HG03575 (cell line): ENCODE measurements around the gene SLC4A3.

Experiments
- ATAC-seq: cut with Tn5 transposase; IDR thresholded peaks from one replicate; pipeline ENCODE4 v1.9.1; 2021; ENCODE audit not compliant: unreplicated experiment, insufficient number of reproducible peaks, low FRiP score; ENCODE audit errors: extremely low read depth

The SLC4A3 gene, protein sequence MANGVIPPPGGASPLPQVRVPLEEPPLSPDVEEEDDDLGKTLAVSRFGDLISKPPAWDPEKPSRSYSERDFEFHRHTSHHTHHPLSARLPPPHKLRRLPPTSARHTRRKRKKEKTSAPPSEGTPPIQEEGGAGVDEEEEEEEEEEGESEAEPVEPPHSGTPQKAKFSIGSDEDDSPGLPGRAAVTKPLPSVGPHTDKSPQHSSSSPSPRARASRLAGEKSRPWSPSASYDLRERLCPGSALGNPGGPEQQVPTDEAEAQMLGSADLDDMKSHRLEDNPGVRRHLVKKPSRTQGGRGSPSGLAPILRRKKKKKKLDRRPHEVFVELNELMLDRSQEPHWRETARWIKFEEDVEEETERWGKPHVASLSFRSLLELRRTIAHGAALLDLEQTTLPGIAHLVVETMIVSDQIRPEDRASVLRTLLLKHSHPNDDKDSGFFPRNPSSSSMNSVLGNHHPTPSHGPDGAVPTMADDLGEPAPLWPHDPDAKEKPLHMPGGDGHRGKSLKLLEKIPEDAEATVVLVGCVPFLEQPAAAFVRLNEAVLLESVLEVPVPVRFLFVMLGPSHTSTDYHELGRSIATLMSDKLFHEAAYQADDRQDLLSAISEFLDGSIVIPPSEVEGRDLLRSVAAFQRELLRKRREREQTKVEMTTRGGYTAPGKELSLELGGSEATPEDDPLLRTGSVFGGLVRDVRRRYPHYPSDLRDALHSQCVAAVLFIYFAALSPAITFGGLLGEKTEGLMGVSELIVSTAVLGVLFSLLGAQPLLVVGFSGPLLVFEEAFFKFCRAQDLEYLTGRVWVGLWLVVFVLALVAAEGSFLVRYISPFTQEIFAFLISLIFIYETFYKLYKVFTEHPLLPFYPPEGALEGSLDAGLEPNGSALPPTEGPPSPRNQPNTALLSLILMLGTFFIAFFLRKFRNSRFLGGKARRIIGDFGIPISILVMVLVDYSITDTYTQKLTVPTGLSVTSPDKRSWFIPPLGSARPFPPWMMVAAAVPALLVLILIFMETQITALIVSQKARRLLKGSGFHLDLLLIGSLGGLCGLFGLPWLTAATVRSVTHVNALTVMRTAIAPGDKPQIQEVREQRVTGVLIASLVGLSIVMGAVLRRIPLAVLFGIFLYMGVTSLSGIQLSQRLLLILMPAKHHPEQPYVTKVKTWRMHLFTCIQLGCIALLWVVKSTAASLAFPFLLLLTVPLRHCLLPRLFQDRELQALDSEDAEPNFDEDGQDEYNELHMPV

DNA sequence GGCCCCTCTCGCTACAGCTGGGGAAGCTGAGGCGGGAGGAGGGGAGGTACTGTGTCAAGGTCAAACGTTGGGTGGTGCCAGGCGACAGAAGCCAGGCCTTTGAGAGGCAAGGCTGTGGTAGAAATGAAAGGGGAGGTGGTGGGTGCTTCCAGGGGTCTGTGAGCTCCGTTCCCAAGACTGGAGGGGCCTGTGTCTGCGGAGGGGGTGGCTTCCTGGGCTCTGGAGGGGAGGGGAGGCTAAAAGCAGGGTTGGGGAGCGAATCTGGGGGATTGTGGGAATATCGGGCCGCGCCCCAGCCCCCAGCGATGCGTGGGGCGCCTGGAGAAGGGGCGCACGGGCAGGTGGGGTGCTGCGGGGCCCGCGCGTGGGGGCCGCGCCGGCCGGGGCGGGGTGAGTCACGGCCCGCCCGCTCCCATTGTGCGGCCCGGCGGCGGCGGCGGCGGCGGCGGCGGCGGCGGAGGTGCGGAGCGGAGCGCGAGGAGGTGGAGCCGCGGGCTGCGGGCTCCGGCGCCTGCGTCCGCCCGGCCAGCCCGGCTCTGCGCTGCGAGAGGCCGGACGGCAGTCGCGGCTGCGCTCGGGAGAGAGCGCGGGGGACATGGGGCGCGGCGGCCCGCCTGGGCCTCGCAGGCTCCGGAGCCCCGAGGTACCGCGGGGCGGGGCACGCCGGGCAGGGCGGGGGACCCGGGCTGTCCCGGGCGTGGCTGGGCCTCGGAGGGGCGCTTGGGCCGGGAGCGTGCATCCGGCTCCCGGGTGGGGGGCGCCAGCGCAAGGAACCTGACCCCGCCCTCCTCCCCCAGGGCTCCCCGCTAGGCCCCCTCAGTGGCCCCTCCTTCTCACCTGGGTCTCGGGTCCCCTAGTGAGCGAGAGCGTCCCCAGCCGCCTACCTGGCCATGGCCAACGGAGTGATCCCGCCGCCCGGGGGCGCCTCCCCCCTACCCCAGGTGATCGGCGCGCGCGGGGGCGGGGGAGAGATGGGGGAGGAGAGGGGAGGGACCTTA is at the start of gene SLC4A3:
Gene SLC4A3, plus strand, starts transcription at position 528 of the 998 bp plus-strand sequence. Its CDS starts 363 bp downstream, at position 891.
- no peak for ATAC-seq

DNA sequence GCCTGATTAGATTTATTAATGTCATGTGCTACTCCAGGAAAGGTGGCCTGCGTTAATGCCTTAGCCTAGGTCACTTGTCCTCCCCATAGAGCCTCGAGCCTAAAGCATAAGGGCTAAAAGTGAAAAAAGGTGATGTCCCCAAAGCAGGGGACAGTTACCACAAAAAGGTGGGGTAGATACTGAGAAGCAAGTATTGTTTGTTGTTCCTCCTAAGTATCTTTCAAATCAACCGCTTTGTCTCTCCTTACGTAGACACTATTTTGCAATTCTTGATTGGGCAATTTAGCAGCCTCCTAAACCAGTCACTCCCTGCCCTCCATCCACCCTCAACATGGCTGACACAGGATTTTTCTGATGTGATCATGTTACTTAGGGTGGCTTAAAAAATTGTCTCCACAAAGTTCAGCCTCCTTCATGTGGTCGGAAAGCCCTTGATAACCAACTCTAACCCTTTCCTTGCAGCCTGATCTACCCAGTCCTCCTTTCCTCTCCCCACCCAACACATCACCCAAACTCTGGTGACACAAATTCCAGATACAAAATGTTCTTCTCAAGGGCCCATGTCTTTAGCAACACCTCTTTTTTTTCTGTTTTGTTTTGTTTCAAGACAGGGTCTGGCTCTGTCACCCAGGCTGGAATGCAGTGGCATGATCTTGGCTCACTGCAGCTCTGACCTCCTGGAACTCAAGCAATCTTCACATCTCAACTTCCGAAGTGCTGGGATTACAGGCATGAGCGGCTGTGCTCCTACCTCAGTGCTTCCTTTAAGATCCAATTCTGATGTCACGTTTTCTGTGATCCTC is 48.4 kb upstream of the SLC4A3 start:
- ATAC-seq: no peak

DNA sequence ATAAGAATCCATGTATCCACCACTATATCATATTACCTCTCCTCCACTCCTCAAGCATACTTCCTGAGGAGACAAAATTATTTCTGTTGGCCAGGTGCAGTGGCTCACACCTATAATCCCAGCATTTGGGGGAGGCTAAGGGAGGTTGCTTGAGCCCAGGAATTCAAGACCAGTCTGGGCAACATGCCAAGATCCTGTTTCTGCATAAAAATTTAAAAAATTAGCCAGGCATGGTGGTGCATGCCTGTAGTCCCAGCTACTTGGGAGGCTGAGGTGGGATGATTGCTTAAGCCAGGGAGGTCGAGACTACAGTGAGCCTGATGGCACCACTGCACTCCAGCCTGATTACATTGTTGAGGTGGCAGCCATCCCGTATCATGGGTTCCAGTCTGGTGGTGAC is 46.1 kb upstream of the SLC4A3 start:
- ATAC-seq: no peak

DNA sequence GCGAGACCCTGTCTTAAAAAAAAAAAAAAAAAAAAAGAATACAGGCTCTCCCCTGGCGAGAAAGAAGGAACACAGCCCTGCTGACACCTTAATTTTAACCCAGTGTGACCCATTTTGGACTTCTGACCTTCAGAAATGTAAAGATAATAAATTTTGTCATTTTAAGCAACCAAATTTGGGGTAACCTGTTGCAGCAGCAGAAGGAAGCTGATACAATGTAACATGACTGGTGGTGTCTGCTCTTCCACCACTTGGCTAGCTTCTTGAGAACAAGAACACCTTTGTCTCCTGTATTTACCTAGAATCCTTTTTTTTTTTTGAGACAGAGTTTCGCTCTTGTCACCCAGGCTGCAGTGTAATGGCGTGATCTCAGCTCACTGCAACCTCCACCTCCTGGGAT is 36.3 kb upstream of the SLC4A3 start:
- ATAC-seq: no peak

DNA sequence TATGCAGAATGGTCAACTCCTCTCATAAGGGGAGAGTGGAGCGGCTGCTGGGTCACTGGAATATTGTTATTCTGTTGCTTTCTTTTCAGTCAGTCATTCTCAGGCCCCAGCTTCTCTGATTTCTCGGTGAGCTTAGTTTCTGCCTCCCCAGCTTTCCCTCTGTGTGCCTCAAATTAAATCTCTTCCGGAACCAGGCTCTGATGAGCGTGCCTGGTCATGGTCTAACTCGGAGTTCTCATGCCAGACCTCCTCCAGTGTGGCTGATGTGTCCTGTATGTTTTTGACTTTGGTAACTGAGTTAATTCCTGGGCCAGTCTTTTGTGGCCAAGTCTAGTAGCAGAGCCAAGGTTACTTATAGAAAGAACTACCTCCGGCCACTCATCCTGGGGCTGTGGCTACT is 34.7 kb upstream of the SLC4A3 start:
- no peak for ATAC-seq

DNA sequence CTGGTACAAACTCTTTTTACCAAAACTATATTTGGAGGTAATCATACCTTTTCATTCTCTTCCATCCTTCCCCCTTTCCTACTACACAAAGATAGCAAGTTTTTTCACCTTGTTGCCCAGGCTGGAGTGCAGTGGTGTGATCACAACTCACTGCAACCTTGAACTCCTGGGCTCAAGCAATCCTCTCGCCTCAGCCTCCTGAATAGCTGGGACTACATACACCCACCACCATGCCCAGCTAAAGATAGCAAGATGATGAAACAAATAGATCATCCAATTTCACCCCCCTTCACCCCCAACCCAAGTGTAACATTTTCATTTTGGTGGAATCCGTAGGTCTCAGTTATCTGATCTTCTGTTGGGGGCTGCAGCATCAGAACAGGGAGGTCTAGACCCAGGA is 34.3 kb upstream of the SLC4A3 start:
- no peak for ATAC-seq

DNA sequence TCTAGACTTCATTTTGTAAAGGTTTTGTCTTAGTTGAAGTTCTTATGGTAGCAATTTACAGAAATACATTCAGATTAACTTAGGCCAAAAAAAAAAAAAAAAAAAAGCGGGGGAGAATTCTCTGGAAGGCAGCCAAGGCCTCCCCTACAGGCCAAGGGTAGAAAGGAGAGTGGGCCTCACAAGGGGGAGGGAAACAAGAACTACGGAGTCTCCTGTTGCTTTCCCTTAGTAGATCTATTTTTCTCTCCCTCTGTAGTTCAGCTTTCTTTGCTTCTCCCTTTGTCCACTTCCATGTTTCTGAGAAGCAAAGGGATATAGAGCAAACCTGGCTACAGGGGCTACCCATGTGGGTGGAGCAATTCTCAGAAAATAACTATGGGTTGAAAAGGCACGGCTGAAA is 32.2 kb upstream of the SLC4A3 start:
- no peak for ATAC-seq

DNA sequence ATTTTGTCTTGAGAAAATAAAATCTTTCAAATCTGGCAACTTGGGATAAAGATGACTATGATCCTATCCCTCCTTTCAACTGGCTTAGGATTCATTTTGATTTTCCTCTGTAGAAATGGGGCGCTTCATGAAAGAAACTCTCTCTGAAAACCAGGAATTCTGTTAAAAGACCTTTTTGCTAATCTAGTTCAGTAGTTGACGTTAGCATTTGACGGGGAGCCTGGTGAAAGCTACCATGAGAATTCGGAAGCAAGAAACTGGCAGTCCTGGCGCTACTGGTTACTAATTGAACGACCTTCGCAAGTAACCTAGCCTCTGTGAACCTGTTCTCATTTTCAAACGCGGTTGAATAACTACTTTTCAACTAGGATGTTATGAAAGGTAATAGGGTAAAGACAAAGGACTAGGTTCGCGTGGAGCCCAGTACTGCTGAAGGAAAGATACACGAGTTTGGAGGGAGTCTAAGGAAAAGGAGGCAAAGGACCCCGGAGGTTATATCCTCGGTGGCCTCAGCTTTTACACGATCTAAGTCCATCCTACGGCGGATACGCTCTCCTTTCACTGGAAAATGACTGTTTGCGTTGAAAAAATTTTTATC is 30.4 kb upstream of the SLC4A3 start:
- no peak for ATAC-seq

DNA sequence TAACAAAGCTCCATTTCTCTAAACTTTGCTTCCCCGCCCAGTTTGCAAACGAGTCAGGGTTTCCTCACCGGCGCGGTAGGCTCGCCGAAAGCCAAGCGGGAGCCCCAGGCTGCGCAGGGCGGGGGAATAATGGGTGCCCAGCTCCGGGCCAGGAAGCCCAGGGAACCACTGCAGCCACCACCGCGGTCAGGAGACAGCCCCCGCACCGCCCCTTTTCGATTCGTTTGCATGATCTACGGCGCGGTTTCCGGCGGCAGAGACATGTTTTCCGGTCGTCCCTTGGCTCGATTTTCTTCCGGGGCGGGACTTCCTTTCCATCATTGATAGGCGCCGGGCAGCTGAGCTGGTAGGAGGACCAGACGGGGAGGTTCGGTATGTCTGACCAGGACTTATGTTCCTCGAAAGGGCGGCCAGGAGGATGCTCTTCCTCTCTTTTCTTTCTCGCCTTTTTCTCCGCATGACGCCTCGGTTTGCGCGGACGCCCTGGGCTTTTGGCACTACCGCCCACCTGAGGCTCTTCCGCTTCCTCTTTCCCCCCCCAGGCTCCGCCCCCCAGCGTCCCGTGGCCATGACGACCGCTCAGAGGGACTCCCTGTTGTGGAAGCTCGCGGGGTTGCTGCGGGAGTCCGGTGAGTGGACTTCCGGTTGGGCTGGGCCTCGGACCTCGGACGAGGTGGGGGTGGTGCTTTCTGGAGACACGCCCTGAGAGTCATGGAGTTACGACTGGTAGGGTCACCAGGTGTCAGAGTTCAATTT is 29.7 kb upstream of the SLC4A3 start, which contains the start of gene STK11IP:
Gene STK11IP, plus strand, starts transcription at position 306 of the 756 bp plus-strand sequence. Its CDS starts 263 bp downstream, at position 569.
- peak; percentile 50 for ATAC-seq

DNA sequence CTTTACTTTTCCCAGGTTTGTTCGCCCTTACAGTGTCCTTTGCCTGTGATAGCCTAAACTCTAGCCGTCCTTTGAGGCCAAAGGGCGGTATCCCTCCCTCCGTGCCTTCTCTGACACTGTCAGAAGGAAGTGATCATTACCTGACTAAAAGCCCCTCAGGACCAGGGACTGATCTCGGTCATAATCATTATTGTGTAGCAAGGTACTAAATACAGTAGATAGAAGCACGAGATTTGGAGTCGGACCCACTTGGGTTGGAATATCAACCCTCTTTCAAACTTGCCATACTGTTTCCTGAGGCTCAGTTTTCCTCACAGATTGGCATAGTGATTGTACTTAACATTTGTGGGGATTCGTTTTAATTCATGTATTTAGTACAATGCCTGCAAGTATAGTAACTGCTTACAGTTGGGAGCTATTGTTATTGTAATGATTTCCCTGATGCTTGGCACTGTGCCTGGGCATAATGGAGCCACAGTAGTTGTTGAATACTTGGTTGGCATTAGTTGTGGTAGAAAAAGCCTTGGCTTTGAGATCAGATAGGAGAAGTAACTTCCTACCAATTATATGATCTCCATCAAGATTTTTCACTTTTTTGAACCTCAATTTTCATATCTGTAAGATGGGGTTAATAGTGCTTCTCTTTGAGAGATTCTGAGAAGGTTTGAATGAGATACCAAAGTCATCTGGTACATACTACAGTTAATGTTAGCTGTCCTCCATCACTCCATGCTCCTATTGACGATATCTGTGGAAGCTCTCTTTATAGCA is 28.9 kb upstream of the SLC4A3 start:
- no peak for ATAC-seq

DNA sequence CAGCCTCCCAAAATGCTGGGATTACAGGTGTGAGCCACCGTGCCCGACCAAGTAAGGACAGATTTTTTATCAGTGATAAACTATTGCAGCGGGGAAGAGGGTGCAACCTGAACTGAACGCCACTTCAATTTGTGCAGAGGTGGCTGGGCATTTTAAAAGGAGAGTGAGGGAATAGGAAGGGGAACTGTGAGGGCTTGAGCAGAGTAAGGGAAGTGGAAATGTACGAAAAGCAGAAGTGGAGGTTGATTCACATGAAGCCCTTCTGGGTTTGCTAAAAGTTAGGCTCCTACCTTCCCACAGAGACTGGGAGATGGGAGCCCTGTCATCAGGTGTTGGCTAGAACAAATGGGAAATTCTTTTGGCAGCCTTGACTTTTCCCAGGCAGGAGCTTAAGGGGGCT is 23.7 kb upstream of the SLC4A3 start:
- no peak for ATAC-seq

DNA sequence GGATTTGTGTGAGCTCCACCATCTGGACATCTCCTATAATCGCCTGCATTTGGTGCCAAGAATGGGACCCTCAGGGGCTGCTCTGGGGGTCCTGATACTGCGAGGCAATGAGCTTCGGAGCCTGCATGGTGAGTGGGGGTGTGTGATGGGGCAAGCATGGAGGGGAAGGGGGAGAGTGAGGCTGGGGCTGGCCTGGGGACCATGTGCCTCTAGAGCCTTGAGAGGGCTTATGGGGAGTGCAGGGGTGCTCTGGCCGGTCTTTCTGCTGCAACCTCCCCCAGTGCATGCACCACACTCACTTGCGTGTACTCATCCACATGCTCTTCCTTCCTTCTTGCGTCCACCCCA is 21.8 kb upstream of the SLC4A3 start:
- ATAC-seq: no peak

DNA sequence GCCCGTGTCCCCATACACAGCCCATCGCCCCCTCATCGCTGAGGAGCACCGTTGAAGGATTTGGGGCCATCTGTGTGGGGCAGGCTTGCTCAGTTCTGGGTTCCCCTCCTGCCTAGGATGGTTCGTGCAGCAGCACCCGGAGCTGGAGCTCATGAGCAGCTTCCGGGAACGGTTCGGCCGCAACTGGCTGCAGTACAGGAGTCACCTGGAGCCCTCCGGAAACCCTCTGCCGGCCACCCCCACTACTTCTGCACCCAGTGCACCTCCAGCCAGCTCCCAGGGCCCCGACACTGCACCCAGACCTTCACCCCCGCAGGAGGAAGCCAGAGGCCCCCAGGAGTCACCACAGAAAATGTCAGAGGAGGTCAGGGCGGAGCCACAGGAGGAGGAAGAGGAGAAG is 19.5 kb upstream of the SLC4A3 start:
- ATAC-seq: no peak

DNA sequence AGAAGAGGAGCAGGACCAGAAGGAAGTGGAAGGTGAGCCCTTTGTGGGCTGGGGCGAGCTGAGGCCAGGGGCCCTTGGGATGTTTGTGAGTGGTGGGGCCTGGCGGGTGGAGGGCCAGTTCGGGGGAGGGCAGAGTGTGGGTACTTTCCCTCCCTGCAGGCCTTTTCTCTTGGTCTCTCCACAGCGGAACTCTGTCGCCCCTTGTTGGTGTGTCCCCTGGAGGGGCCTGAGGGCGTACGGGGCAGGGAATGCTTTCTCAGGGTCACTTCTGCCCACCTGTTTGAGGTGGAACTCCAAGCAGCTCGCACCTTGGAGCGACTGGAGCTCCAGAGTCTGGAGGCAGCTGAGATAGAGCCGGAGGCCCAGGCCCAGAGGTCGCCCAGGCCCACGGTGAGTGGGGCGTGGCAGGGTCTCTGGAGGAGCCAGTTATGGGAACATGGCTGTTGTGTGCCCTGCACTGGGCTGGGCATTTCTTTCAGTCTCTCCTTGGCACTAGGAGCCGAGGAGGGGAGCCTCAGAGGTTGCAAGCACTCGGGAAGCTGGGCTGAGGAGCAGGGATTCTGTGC is 18.9 kb upstream of the SLC4A3 start:
- no peak for ATAC-seq

DNA sequence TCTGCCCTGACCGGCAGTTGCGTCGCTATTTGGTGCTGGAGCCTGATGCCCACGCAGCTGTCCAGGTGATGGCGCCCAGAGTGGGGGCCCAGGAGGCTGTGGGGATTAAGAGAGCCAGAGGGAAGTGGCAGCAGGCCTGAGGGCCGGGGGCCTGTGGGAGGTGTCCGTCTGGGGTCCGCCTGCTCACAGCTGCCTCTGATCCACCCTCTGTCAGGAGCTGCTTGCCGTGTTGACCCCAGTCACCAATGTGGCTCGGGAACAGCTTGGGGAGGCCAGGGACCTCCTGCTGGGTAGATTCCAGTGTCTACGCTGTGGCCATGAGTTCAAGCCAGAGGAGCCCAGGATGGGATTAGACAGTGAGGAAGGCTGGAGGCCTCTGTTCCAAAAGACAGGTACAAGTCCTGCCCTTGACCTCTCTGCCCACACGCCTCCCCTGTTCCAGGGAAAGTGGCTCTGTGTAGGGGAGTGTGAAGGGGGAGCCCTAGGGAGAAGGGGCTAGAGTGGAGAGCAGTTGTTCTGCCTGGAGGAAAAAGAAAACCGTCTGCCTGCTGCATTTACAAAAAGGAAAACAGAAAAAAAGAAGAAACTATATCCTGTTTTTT is 18.2 kb upstream of the SLC4A3 start:
- ATAC-seq: no peak
